HG03196 (cell line): Measurements from ENCODE around the gene POM121C.
"Not testable (repeated sequence)": the region's sequence is repeated elsewhere in the genome, so short reads cannot be mapped to it uniquely, and the experiment has no call there.

Source experiments
- ATAC-seq: cut with Tn5 transposase; IDR thresholded peaks from one replicate; pipeline ENCODE4 v1.9.1; 2021; ENCODE audit not compliant: unreplicated experiment

The POM121C gene

DNA sequence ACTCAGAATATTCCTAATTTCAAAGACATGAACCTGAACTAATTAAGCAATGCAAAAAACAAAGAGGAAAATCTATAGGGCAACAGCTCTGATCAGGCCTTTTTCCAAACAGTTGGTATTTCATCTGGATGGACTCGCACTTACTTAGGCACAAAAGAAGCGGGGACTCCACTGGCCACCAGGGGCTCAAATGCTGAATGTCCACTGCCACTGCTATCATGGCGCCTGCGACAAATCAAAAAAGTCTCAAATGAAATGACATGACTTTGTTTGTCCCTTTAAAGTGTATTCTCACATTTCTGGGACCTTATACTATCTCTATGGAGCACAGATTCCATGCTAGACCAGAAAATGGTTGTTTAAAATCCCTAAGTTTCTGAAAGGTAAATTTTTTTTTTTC, 47.1 kb downstream of the POM121C start:
- ATAC-seq = not testable (repeated sequence)

DNA sequence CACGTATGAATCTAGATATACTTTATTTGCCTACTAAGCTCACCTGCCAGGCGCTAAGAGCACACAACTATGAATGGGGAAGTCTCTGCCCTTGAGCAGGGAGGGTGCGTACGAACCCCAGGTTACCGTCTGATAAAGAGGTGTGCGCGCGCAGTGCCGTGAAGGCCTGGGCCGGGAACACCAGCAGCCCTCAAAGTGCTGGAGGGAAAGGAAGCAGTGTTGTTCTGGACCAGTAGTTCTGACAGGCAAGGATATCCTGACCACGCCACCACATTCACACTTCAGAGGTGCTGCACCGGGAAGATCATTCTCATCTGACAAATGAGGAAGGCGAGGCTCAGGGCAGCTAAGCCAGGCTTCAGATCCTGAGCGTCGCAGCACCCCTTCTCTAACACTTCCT, 62.6 kb downstream of the POM121C start:
- not testable (repeated sequence) for ATAC-seq

DNA sequence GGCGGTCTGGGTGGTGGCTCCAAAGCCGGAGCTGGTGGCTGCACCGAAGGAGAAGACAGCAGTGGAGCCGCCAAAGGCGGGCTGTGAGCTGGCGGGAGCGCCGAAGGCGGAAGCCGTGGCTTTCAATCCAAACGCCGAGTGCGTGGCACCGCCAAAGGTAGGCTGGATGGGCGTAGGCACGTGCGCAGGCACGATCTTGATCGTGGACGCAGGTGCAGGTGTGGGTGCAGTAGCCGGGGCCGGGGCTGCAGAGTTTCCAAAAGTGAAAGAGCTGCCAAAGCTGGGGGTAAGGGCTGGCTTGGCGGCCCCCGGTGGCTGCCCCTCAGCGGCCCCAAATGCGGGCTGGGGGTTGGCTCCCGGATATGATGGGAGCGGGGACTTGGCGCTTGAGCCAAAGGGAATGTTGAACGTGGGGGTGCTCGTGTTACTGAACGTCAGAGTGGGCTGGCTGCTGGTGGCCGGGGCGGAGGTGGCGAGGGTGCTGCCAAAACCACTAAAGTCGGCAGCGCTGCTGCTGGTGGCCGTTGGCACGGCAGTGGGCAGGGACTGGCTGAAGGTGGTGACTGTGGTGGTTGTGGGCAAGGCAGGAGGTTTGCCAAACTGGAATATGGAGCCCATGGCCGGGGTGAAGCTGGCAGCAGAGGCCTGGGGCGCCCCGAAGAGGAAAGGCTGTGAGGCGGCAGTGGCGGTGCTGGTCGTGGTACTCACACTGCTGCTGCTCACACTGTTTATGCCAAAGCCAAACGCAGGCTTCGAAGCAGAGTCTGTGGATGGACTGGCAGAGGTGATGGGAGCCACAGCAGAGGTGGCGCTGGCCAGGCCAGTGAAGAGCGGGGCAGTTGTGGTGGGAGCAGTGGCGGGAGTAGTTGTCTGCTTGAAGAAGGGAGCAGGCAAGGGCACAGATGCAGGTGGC, 64.0 kb downstream of the POM121C start:
- not testable (repeated sequence) for ATAC-seq

DNA sequence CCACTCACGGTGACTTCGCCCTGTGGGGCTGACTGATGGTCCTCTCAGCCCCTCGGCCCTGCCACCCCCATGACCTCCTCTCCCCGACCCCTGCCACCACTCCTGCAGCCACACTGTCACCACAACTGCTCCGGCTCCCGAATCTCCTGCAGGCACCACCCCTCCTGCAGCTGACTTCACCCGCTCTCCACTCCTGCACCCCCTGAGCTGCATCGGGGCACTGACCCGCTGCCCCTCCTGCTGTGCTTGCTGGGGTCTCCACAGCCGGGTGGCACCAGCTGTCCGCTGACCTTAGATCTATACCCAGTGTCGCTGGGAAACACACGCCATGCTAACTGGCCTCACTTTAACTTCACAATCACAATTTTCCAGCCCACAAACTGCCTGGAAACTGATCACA, 65.9 kb downstream of the POM121C start:
- ATAC-seq = not testable (repeated sequence)

DNA sequence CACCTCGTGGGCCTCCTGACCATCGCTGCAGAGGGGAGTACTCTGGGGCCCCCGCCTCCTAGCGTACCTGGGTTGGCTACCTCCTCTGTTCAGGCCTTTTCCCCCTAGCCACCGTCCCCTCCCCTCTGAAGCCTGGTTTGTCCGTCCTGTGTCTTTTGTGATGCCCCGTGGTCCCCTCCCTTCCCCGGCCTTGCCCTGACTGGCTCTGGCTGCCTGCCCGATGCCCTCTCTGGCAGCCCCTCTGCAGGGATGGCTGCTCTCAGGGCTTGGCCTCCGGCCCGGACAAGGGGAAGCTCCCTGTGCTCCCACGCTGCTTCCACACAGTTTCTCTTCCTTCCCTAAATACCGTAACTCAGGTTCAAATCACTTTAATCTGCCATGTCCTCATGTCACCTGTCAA, 66.4 kb downstream of the POM121C start:
- ATAC-seq = not testable (repeated sequence)

DNA sequence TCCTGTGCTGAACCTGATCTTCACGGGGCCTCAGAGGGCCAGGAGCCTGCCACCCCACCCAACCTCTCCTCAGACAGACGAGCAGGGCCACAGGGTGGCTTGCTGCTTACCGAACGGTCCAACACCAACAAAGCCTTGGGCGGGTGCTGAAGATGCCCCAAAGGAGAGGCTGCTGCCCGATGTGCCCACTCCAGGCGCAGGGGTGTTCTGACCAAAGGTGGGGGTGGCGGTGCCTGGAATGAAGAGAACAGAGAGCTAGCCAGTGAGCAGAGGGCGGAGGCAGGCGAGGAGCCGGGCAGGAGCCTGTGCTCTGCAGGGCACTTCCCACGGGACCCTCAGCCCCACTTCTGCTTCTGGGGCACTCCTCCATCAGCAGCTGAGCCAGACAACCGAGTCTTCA, 66.9 kb downstream of the POM121C start:
- not testable (repeated sequence) for ATAC-seq

DNA sequence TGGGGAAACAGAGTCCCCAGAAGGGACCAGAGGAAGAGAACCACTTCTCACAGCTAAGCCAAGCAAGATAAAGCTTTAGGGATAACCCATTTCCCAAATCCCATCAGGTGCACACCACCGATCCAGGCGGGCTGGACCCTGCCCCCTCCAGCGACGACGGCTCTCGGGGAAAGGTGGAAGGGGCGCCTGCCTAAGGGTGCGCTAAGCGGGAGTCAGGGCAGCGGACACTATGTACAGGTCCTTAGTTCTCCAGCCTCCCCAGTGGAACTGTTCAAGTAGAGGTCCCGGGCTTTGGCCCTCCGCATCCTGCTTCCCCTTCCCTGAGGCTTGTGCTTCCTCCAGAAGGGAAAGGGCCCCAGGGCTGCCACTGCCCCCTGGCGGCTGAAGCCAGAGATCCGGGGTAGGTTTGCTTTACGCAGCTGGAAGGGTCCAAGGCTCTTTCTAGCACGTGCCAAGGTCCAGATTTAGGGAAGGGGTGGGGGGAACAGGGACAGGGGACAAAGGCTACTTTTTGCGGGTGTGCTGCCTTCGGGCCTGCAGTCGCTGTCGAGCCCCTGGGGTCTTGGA, 67.7 kb downstream of the POM121C start:
- ATAC-seq = not testable (repeated sequence)

DNA sequence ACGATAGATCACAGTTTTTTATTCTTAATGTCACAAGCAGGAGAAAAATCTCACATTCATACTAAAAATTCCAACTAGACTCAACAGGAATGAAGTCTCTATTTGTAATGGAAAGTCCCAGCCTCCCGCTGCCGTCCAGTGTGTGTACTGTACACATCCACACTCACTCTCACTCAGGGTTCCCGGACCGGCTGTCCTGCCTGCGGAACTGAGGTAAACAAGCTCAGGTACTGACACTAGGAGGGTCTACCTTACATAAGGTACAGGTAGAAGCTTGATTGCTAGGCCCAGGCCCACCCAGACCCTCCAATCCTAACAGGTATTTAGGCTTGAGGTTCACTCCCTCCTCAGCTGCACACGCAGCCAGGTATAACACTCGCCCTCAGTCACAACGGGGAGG, 69.3 kb downstream of the POM121C start:
- ATAC-seq = not testable (repeated sequence)

DNA sequence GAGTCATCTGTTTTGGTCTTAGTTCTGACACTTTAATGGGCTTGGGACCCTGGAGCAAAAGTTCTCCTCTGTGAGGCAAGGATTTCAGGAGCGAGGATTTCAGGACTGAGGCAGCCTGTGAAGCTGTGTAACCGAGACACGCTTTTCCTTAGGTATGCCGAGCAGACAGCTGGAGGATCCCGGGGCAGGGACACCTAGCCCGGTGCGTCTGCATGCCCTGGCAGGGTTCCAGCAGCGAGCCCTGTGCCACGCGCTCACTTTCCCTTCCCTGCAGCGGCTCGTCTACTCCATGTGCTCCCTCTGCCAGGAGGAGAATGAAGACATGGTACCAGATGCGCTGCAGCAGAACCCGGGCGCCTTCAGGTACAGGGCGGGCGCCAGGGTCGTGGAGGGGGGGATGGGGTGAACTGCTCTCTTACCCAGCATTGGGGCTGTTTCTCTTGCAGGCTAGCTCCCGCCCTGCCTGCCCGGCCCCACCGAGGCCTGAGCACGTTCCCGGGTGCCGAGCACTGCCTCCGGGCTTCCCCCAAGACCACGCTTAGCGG, 70.2 kb downstream of the POM121C start:
- not testable (repeated sequence) for ATAC-seq

DNA sequence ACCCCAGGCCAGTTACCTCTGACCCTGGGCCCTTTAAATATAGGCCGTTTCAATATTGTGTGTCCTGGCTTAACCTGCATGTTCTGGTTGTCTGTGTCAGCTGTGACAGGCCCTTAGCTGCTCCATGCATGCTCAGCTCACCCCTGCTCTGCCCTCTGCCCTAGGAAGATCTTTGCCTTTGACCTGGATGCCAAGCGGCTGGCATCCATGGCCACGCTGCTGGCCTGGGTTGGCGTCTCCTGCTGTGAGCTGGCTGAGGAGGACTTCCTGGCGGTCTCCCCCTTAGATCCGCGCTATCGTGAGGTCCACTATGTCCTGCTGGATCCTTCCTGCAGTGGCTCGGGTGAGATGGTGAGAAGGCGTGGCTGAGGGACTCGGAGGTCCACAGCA, 70.7 kb downstream of the POM121C start:
- ATAC-seq = not testable (repeated sequence)

DNA sequence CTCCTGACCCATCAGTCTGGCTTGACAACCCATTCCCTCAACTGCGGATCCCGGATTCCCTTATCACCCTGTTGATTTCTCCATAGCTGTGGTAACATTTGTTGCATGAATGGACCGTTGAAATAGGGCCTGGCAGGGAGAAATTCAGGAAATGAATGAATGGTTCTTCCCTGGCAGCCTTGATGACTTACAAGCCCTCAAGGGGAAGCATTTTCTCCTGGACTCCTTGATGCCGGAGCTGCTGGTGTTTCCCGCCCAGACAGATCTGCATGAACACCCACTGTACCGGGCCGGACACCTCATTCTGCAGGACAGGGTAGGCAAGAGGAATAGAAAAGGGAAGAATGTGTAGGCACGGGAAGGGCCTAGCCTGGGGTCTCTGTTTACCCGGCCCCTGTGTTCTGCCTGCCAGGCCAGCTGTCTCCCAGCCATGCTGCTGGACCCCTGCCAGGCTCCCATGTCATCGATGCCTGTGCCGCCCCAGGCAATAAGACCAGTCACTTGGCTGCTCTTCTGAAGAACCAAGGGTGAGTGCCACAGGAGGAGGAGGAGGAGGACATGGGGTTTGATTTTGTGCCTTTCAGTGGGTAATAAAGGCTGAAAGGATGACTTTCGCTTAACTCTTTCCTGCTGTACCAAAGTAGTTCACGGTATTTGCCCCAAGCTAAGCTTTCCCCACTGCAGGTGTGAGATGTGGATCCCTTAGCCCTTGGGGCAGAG, 71.2 kb downstream of the POM121C start:
- not testable (repeated sequence) for ATAC-seq

DNA sequence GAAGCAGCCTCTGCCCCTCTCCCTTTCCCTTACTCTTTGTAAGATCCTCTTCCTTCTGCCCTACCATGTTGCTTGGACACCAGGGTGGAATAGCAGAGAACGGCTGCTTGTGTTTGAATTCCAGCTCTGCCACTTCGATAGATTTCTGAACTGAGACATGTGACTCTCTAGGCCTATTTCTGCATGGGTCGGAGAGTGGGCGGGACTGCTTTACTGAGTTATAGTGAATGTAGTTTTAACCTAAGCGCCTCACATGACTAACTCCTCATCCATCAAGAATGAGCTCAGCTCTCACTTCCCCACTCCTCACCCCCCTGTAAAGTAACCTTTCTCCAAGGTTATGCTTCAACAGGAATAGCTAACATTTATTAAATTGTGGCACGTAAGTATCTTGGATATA, 71.9 kb downstream of the POM121C start:
- ATAC-seq = not testable (repeated sequence)

DNA sequence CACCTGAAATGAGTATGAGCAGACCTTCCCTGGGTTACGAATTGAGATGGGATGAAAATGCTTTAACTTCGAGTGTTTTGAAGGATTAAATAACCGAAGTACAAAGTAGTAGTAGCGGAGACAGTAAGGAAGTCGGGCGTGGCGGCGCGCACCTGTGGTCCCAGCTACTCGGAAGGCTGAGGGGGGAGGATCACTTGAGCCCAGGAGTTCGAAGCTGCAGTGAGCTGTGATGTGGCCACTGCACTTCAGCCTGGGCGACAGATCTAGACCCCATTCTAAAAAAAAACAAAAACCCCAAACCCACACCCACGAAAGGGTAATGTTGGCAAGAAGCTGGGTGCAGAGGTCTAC, 75.3 kb downstream of the POM121C start:
- ATAC-seq = not testable (repeated sequence)

DNA sequence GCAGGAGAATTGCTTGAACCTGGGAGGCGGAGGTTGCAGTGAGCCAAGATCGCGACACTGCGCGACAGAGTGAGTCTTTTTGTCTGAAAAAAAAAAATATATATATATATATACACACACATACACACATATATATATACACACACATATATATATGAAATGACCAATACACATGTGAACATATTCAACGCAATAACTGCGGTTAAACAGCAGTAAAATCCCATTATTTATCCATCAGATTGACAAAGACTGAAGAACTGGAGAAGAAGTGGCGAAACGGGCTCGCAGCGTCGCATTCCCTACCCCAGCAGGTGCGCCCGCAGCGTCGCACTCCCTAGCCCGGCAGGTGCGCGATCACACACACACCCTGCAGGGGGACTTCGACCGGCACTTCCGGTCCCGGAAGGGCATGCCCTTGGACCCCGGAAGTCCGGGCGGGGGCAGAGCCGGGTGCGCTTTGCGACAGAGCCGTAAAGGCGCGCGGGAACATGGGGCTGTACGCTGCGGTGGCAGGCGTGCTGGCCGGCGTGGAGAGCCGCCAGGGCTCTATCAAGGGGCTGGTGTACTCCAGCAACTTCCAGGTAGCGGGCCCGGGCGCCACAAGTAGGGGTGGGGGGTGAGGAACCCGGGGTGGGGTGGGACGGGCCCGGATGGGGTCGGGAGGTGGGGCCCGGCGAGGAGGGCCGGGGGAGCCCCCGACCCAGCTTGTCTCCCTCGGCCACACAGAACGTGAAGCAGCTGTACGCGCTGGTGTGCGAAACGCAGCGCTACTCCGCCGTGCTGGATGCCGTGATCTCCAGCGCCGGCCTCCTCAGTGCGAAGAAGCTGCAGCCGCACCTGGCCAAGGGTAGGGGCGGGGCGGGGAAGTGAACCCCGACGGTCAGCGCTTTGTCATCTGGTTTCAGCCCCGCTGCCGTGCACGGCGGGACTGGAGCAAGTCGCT, 75.9 kb downstream of the POM121C start:
- ATAC-seq = peak; percentile 91

DNA sequence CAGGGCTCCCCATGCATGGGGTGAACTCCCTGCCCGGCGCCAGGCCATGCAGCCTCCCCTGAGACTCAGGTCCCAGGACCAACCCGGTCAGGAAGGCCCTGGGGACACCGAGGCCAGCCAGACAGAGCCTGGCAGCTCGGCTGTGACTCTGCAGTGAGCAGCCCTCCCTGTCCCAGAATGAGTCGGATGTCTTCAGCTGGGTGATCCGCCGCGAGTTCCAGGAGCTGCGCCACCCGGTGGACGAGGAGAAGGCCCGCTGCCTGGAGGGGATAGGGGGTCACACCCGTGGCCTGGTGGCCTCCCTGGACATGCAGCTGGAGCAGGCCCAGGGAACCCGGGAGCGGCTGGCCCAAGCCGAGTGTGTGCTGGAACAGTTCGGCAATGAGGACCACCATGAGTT, 81.4 kb downstream of the POM121C start:
- ATAC-seq = not testable (repeated sequence)

DNA sequence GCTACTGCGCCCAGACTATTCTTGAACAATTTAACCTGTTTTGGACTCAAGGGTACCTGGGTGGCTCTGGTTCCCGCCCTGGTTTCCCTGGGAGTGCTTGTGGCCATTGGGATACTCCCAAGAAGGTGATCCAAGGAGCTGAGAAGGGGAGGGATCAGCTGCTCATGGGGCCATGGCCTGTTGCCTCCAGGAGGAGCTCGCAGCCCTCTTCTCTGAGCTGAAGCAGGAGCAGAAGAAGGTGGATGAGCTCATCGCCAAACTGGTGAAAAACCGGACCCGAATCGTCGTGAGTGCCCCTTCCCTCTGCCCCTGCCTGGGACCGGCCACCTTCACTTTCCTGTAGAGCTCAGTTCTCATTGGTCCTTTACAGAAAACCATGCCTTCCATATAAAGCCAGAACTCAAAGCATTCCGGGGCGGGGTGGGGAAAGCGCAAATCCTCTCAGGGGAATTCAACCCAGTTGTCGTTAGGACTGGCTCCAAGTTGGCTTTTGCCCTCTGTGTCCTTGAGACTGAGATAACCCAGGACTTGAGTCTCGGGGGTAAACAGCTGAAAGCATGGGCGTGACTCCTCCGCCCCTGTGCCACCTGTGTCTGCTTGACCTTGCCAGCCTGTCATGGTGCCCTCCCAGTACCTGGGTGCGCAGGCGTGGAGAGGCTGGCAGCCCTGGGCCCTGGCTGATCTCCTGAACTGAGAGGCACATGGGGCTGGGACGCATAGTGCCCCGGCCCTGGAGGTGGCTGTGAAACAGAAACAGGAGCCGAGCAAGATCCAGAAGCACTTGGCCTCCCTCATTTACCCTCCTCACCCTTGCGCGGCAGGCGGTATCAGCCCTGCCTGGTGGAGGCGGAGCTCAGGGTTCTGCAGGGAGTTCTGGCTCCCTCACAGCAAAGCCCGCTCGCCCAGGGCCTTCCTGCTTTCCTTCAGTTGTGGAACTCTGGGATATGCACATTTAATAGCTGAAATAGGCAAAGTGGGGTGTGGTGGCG, 82.3 kb downstream of the POM121C start:
- ATAC-seq = not testable (repeated sequence)

DNA sequence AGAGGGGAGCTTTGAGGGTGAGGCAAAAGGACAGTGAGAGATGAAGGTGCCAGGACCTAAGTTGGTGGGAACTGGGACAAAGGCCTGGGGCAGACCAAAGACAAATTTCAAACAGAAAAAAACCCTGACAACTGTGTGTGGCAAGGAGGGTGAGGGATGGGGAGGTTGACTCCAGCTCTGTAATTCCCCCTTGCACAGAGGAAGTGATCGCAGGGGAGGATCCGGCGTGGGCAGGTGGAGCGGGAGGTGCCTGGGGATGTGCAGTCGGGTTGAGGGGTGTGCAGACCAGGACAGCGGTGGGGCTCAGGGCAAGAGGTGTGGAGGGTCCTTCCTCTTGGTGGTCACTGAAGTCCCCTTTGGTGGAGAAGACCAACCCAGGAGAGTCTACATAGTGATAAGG, 85.5 kb downstream of the POM121C start:
- not testable (repeated sequence) for ATAC-seq

DNA sequence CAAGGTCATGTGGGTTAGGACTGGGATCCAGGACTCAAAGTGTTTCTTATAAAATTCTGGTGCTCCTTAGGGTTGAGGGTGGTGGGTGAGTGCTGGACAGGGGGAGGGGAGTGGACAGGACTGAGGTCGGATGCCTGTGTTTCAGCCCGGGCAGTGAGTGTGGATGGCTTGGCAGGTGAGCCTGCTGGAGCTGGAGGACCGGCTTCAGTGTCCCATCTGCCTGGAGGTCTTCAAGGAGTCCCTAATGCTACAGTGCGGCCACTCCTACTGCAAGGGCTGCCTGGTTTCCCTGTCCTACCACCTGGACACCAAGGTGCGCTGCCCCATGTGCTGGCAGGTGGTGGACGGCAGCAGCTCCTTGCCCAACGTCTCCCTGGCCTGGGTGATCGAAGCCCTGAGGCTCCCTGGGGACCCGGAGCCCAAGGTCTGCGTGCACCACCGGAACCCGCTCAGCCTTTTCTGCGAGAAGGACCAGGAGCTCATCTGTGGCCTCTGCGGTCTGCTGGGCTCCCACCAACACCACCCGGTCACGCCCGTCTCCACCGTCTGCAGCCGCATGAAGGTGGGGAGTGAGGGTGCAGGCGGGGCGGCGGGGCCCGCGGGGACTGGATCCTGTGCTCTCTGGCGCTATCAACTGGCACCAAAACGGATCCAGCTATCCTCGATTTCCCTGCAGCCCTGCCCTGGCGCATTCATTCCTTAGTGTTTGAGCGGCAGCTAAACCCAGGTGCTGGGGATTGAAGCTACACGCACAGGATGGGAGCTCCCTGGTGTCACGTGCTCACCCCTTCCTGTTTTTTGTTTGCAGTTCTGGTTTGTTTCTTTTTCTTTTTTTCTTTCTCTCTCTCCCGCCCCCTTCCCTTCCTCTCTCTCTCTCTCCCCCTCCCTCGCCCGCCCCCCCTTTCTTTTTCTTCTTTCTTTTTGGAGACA, 87.1 kb downstream of the POM121C start:
- not testable (repeated sequence) for ATAC-seq
